Measurements from ENCODE around the gene MRPL54. TPM values are rescaled to one million over a fixed set of nuclear protein-coding genes. Genes with fewer than 3 reads are reported as not detected.

MRPL54 gene
- total RNA-seq, 1 experiment from 2014 or later = 67.1 TPM

DNA sequence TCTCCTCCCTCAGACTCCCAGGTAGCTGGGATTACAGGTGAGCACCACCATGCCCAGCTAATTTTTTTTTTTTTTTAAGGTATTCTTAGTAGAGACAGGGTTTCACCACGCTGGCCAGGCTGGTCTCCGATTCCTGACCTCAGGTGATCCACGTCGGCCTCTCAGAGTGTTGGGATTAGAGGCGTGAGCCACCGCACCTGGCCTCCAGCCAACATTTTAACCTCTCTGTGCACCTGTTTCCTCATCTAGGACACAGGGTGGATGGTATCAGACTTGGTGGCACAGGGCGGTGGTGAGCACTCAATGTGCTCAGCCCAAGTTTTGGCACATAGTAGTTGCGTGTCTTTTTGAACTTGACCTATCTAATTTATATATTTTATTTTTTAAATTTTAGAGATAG, 13.5 kb upstream of the MRPL54 start (continued):
- TF ChIP-seq, protein P1, sequence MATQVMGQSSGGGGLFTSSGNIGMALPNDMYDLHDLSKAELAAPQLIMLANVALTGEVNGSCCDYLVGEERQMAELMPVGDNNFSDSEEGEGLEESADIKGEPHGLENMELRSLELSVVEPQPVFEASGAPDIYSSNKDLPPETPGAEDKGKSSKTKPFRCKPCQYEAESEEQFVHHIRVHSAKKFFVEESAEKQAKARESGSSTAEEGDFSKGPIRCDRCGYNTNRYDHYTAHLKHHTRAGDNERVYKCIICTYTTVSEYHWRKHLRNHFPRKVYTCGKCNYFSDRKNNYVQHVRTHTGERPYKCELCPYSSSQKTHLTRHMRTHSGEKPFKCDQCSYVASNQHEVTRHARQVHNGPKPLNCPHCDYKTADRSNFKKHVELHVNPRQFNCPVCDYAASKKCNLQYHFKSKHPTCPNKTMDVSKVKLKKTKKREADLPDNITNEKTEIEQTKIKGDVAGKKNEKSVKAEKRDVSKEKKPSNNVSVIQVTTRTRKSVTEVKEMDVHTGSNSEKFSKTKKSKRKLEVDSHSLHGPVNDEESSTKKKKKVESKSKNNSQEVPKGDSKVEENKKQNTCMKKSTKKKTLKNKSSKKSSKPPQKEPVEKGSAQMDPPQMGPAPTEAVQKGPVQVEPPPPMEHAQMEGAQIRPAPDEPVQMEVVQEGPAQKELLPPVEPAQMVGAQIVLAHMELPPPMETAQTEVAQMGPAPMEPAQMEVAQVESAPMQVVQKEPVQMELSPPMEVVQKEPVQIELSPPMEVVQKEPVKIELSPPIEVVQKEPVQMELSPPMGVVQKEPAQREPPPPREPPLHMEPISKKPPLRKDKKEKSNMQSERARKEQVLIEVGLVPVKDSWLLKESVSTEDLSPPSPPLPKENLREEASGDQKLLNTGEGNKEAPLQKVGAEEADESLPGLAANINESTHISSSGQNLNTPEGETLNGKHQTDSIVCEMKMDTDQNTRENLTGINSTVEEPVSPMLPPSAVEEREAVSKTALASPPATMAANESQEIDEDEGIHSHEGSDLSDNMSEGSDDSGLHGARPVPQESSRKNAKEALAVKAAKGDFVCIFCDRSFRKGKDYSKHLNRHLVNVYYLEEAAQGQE (IDR thresholded peaks at IDR 0.05; ENCODE audit: low read depth) = no peak
- no peak for TF ChIP-seq EZH2phosphoT487 (IDR thresholded peaks at IDR 0.05; ENCODE audit: borderline replicate concordance)
- TF ChIP-seq CEBPB (IDR thresholded peaks at IDR 0.05; ENCODE audit: low read depth) = no peak

DNA sequence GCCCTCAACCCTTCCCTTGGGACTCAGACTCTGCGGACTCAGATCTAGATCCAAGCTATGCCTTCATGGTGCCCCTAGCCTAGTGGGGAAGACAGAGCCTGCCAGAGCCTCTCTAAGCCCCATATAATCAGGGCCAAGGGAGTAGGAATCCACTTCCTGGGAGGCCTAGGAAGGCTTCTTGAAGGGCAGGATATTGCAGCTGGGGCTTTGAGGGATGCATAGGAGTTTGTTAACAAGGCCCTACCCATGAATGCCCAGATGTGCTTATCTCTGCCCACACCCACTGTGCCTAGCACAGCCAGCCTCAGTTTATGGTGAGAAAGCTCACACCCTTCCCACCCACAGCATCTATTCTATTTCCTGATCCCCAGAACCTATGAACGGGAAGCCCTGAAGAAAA, 12.3 kb upstream of the MRPL54 start:
- Histone ChIP-seq H3K4me2 (ENCODE audit: low read length) (no peak overlapping the region), H3K4me3 (replicated peaks in 1 of 2; ENCODE audit: low read depth in 1 of 2, low read length in 2 of 2) (no peak overlapping the region), H3K27ac (ENCODE audit: low read depth, low read length) (no peak overlapping the region), H3K9ac (ENCODE audit: low read length) (no peak overlapping the region), H3K9me2 (ENCODE audit: insufficient read depth) (no peaks in the 10 kb centered on the region), H2AFZ (ENCODE audit: low read depth, low read length, poor library complexity, severe bottlenecking) (no peak overlapping the region), H3K79me2 (ENCODE audit: insufficient read depth, low read length) (no peaks in the 10 kb centered on the region), H3K27me3 (ENCODE audit: insufficient read depth, low read length) (no peaks in the 10 kb centered on the region), H4K20me1 (ENCODE audit: insufficient read depth) (no peaks in the 10 kb centered on the region), H3K9me3 (ENCODE audit: control insufficient read depth in 1 of 2, insufficient read depth in 1 of 2, low read depth in 1 of 2, low read length in 2 of 2) (no peaks in the 10 kb centered on the region), H3K4me1 (ENCODE audit: control insufficient read depth in 1 of 2, insufficient read depth in 2 of 2, low read length in 2 of 2) (no peaks in the 10 kb centered on the region), H3K36me3 (ENCODE audit: control insufficient read depth in 1 of 2, insufficient read depth in 2 of 2, low read length in 2 of 2) (peaks cover 0 to 3% of the 10 kb centered on the region in 2 experiments; a peak in 2 of 4 replicates)
- TF ChIP-seq, protein P2, sequence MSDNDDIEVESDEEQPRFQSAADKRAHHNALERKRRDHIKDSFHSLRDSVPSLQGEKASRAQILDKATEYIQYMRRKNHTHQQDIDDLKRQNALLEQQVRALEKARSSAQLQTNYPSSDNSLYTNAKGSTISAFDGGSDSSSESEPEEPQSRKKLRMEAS (IDR thresholded peaks at IDR 0.05) = no peak
- no TSS peak for BruUV-seq (replicated peaks)
- DNase-seq (ENCODE audit: low read depth, low spot score) = no peak
- RAD21 ChIA-PET (ENCODE audit: low non-redundant PET in 1 of 2, low total read pairs in 2 of 2, uncharacterized antibody in 2 of 2, unreplicated experiment in 2 of 2) = no interaction called here
- POLR2A ChIA-PET = interaction anchor here (1.1 kb wide), 1 partner anchor 12 kb away, joined by 4 read pairs; the partner anchor contains the start of gene MRPL54
- ATAC-seq = no peak
- intact Hi-C loops (cut with micrococcal nuclease) = no loop called here
- CTCF ChIA-PET = no interaction called here

Data from HCT116 (cell line).